ENCODE results near the gene SPINT1. TPM values are rescaled to one million over a fixed set of nuclear protein-coding genes. Genes with fewer than 3 reads are reported as not detected.

The SPINT1 gene
- total and polyA plus RNA-seq, 2 of the 13 experiments (the other 11 are each of a cell fraction or from before 2014, with no cell fraction given): 0.49 to 2.5 TPM

DNA sequence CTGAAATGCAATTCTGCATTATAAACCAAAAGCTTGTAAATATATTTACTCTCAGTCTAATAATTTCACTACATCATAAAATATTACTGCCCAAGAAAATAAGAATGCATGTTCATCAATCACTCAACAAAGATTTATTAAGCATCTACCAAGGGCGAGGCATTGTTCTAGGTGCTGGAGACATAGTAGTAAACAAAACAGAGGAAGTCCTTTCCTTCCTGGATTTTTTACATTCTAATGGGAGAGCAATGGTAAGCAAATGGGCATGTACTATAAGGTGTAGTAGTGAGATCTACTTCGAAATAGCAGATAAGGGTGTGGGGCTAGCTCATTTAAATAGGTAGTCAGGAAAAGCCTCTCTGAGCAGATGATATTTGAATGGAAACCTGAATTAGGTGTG, 47.8 kb upstream of the SPINT1 start:
- ChIA-PET POLR2A (interaction anchor here (1.1 to 1.3 kb wide), 2 partner anchors 11 to 32 kb away, joined by 3 read pairs; partner anchors contain the start of genes DNAJC17, GCHFR and ZFYVE19), CTCF (ENCODE audit: low intra/inter-chr PET ratio, low total read pairs) (no interaction called here)
- no peak overlapping the region for H3K4me3 ChIP-seq (replicated peaks in 1 of 3; ENCODE audit: insufficient read depth in 1 of 3, low read depth in 2 of 3, low read length in 3 of 3)
- H3K9me3 ChIP-seq (ENCODE audit: low read length): no peaks in the 10 kb centered on the region
- DNase-seq (ENCODE audit: low spot score): no peak
- H3K36me3 ChIP-seq (replicated peaks in 1 of 2; ENCODE audit: control insufficient read depth in 1 of 2, insufficient read depth in 2 of 2, low read length in 2 of 2): peaks cover 0 to 4% of the 10 kb centered on the region in 2 experiments; a peak in 1 of 5 replicates
- peaks cover 50% of the 10 kb centered on the region for H3K4me1 ChIP-seq (ENCODE audit: insufficient read depth, low read length)
- H2AFZ ChIP-seq (ENCODE audit: low read length): no peak overlapping the region
- peaks cover 16% of the 10 kb centered on the region for H3K79me2 ChIP-seq (ENCODE audit: insufficient read depth, low read length)
- H3K9ac ChIP-seq (ENCODE audit: insufficient read depth, low read depth, low read length): no peak overlapping the region
- FAIRE-seq: no peak
- no peaks in the 10 kb centered on the region for H4K20me1 ChIP-seq (ENCODE audit: insufficient read depth, low read length)
- intact Hi-C loops (cut with micrococcal nuclease; ENCODE audit: unreplicated experiment) (no loop called here), in situ Hi-C loops (cut with HindIII; ENCODE audit: extremely low pct_ligation_motif_present, low pct_unique_long_range_greater_than_20kb) (no loop called here)
- TF ChIP-seq ARID2 (CRISPR knock-in tag; IDR thresholded peaks at IDR 0.05; ENCODE audit: borderline replicate concordance) (no peak), FIP1L1 (IDR thresholded peaks at IDR 0.05; ENCODE audit: borderline replicate concordance, insufficient read depth, low read depth, low read length) (no peak), PRMT3 (CRISPR knock-in tag; IDR thresholded peaks at IDR 0.05; ENCODE audit: borderline replicate concordance, low read depth) (no peak), ZNF563 (CRISPR knock-in tag; IDR thresholded peaks at IDR 0.05) (no peak), ZNF547 (CRISPR knock-in tag; IDR thresholded peaks at IDR 0.05) (no peak), ATAD3A (CRISPR knock-in tag; IDR thresholded peaks at IDR 0.05) (no peak), NFATC3 (CRISPR knock-in tag; IDR thresholded peaks at IDR 0.05) (no peak), ZC3H13 (CRISPR knock-in tag; IDR thresholded peaks at IDR 0.05) (no peak), POLR2A (IDR thresholded peaks at IDR 0.05; ENCODE audit: insufficient read depth in 1 of 2, low read depth in 2 of 2, low read length in 2 of 2) (no peak), ETV6 (CRISPR knock-in tag; conservative IDR thresholded peaks at IDR 0.05) (no peak), POLR2AphosphoS5 (IDR thresholded peaks at IDR 0.05; ENCODE audit: low read depth, low read length) (no peak)
- TF ChIP-seq, protein P1, sequence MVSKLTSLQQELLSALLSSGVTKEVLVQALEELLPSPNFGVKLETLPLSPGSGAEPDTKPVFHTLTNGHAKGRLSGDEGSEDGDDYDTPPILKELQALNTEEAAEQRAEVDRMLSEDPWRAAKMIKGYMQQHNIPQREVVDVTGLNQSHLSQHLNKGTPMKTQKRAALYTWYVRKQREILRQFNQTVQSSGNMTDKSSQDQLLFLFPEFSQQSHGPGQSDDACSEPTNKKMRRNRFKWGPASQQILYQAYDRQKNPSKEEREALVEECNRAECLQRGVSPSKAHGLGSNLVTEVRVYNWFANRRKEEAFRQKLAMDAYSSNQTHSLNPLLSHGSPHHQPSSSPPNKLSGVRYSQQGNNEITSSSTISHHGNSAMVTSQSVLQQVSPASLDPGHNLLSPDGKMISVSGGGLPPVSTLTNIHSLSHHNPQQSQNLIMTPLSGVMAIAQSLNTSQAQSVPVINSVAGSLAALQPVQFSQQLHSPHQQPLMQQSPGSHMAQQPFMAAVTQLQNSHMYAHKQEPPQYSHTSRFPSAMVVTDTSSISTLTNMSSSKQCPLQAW (CRISPR knock-in tag; IDR thresholded peaks at IDR 0.05): no peak
- TF ChIP-seq, protein P2, sequence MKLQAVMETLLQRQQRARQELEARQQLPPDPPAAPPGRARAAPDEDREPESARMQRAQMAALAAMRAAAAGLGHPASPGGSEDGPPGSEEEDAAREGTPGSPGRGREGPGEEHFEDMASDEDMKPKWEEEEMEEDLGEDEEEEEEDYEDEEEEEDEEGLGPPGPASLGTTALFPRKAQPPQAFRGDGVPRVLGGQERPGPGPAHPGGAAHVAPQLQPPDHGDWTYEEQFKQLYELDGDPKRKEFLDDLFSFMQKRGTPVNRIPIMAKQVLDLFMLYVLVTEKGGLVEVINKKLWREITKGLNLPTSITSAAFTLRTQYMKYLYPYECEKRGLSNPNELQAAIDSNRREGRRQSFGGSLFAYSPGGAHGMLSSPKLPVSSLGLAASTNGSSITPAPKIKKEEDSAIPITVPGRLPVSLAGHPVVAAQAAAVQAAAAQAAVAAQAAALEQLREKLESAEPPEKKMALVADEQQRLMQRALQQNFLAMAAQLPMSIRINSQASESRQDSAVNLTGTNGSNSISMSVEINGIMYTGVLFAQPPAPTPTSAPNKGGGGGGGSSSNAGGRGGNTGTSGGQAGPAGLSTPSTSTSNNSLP (IDR thresholded peaks at IDR 0.05; ENCODE audit: low read depth, low read length): no peak
- TF ChIP-seq, protein P3, sequence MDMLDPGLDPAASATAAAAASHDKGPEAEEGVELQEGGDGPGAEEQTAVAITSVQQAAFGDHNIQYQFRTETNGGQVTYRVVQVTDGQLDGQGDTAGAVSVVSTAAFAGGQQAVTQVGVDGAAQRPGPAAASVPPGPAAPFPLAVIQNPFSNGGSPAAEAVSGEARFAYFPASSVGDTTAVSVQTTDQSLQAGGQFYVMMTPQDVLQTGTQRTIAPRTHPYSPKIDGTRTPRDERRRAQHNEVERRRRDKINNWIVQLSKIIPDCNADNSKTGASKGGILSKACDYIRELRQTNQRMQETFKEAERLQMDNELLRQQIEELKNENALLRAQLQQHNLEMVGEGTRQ (IDR thresholded peaks at IDR 0.05; ENCODE audit: low read depth, low read length): no peak
- TF ChIP-seq, protein P3 (CRISPR knock-in tag; IDR thresholded peaks at IDR 0.05; ENCODE audit: borderline replicate concordance): no peak
- no peak overlapping the region for H3K4me2 ChIP-seq (ENCODE audit: low read depth, low read length)
- no TSS peak for BruUV-seq (replicated peaks)
- H3K27ac ChIP-seq (ENCODE audit: extremely low read length, insufficient read depth, low read length): peak overlapping the region; percentile 29
- no peak for ATAC-seq
- H3K27me3 ChIP-seq (ENCODE audit: control insufficient read depth in 1 of 2, insufficient read depth in 2 of 2, low read length in 2 of 2): no peaks in the 10 kb centered on the region
- WGBS (ENCODE audit: low lambda C conversion rate): 86% methylated on average over 2 of the region's 2 CpGs
